HepG2 (cell line): ENCODE results near the gene IGF2. TPM values are rescaled to one million over a fixed set of nuclear protein-coding genes. Genes with fewer than 3 reads are reported as not detected.

ENCODE experiments used
- CCDC6 ChIP-seq: sonication (generic); formaldehyde crosslinking; IDR thresholded peaks from 2 replicates; pipeline ENCODE4 v1.8.1; 2022; ENCODE audit warnings: mild to moderate bottlenecking, missing genetic modification reagents, moderate library complexity
- CEBPZ ChIP-seq: IDR thresholded peaks from 2 replicates; pipeline ENCODE4 v1.6.1; 2012; ENCODE audit warnings: low read length, improper control_type of control experiment
- CSRNP1 ChIP-seq: sonication (generic); formaldehyde crosslinking; IDR thresholded peaks from 2 replicates; pipeline ENCODE4 v1.8.1; 2023; ENCODE audit warnings: mild to moderate bottlenecking, missing genetic modification reagents
- CSRNP2 ChIP-seq: sonication (generic); formaldehyde crosslinking; conservative IDR thresholded peaks from 2 replicates; pipeline ENCODE4 v1.8.0; 2022; ENCODE audit warnings: low read depth, missing genetic modification reagents
- GTF2F1 ChIP-seq: fragments of 150-350 bp; IDR thresholded peaks from 2 replicates; pipeline ENCODE4 v1.6.1; 2014; ENCODE audit warnings: low read length
- JUND ChIP-seq: sonication (generic); formaldehyde crosslinking; IDR thresholded peaks from 2 replicates; pipeline ENCODE4 v1.8.0; 2022; ENCODE audit warnings: mild to moderate bottlenecking, missing genetic modification reagents
- MAZ ChIP-seq, 2 experiments: sonication (generic) in 1 of 2; formaldehyde crosslinking in 1 of 2; IDR thresholded peaks; 2 replicates each; pipeline versions ENCODE4 v1.5.0 to v1.6.1; 2012 to 2020; ENCODE audit warnings: low read depth in 2 of 2, mild to moderate bottlenecking in 2 of 2, borderline replicate concordance in 1 of 2, improper control_type of control experiment in 1 of 2, low read length in 1 of 2, missing genetic modification reagents in 1 of 2, moderate library complexity in 1 of 2
- MTERF4 ChIP-seq: sonication (generic); formaldehyde crosslinking; IDR thresholded peaks from 2 replicates; pipeline ENCODE4 v1.8.0; 2023; ENCODE audit warnings: mild to moderate bottlenecking, missing genetic modification reagents
- PAF1 ChIP-seq: IDR thresholded peaks from 2 replicates; pipeline ENCODE4 v1.6.1; 2016; ENCODE audit warnings: missing genetic modification reagents, missing compliant biosample characterization
- ZC3H13 ChIP-seq: sonication (generic); formaldehyde crosslinking; IDR thresholded peaks from 2 replicates; pipeline ENCODE4 v1.8.1; 2023; ENCODE audit warnings: mild to moderate bottlenecking, missing genetic modification reagents, moderate library complexity
- ZFP37 ChIP-seq: sonication (generic); formaldehyde crosslinking; IDR thresholded peaks from 2 replicates; pipeline ENCODE4 v1.4.0; 2020; ENCODE audit warnings: missing genetic modification reagents, borderline replicate concordance
- ZFP82 ChIP-seq: sonication (generic); formaldehyde crosslinking; IDR thresholded peaks from 2 replicates; pipeline ENCODE4 v1.5.1; 2020; ENCODE audit warnings: mild to moderate bottlenecking, missing genetic modification reagents, borderline replicate concordance
- ZNF20 ChIP-seq: sonication (generic); formaldehyde crosslinking; IDR thresholded peaks from 2 replicates; pipeline ENCODE4 v1.4.0; 2020; ENCODE audit warnings: mild to moderate bottlenecking, moderate library complexity, missing genetic modification reagents
- ZNF263 ChIP-seq: sonication (generic); formaldehyde crosslinking; IDR thresholded peaks from 2 replicates; pipeline ENCODE4 v1.4.0; 2020; ENCODE audit warnings: missing genetic modification reagents
- ZNF326 ChIP-seq: sonication (generic); formaldehyde crosslinking; IDR thresholded peaks from 2 replicates; pipeline ENCODE4 v1.4.0; 2020; ENCODE audit warnings: missing genetic modification reagents, borderline replicate concordance
- ZNF432 ChIP-seq: sonication (generic); formaldehyde crosslinking; IDR thresholded peaks from 2 replicates; pipeline ENCODE4 v1.5.0; 2020; ENCODE audit warnings: missing genetic modification reagents, mild to moderate bottlenecking, borderline replicate concordance
- ZNF512 ChIP-seq: sonication (generic); formaldehyde crosslinking; IDR thresholded peaks from 2 replicates; pipeline ENCODE4 v1.4.0; 2020; ENCODE audit warnings: mild to moderate bottlenecking, missing genetic modification reagents
- ZNF543 ChIP-seq: sonication (generic); formaldehyde crosslinking; IDR thresholded peaks from 2 replicates; pipeline ENCODE4 v1.4.0; 2020; ENCODE audit warnings: mild to moderate bottlenecking, missing genetic modification reagents
- polyA plus RNA-seq, 8 experiments: library from polyadenylated mRNA; depleted of rRNA in 3 of 8; stranded (reverse) in 7 of 8; unstranded in 1 of 8; fragments of >200 nt; fragmentation: Illumina TruSeq in 4 of 8; extraction: Trizol in 4 of 8; gene quantifications; 2 replicates each; pipeline versions ENCODE4 v1.2.1 to v1.2.3, GENCODE V29; 2011 to 2016; ENCODE audit warnings: low read depth in 4 of 8, missing spikeins in 1 of 8, mixed read lengths in 1 of 8; ENCODE audit not compliant: insufficient read depth in 1 of 8
- total RNA-seq, 5 experiments: library from RNA; depleted of rRNA; stranded (reverse); fragments of >200 nt; fragmentation: Illumina TruSeq; extraction: Trizol; gene quantifications; 2 replicates each; pipeline ENCODE4 v1.2.3, GENCODE V29; 2016; ENCODE audit warnings: low read depth in 1 of 5

Gene IGF2
- total and polyA plus RNA-seq, 2 of the 13 experiments (the other 11 are each of a cell fraction or from before 2014, with no cell fraction given), result 79.1 to 254 TPM

GRCh38 chr11:2131371-2132236, 7.6 kb downstream of the IGF2 start (continued):
- TF ChIP-seq ZNF512 (CRISPR knock-in tag) (peak; percentile 76; the same call in 1 of the 2 replicates), ZFP82 (CRISPR knock-in tag) (peak; percentile 49; the same call in 1 of the 2 replicates), CSRNP2 (CRISPR knock-in tag) (peak; percentile 4; the same call in 1 of the 2 replicates), ZNF326 (CRISPR knock-in tag) (no peak), PAF1 (CRISPR knock-in tag) (peak; percentile 93), CSRNP1 (CRISPR knock-in tag) (no peak), GTF2F1 (no peak), ZNF20 (CRISPR knock-in tag) (no peak), MTERF4 (CRISPR knock-in tag) (peak; percentile 85; the same call in 1 of the 2 replicates), MAZ (IDR thresholded peaks at IDR 0.05; ENCODE audit: borderline replicate concordance, low read depth, low read length) (no peak), MAZ (CRISPR knock-in tag; IDR thresholded peaks at IDR 0.05; ENCODE audit: low read depth) (peak; percentile 50), ZNF543 (no peak), ZFP37 (0 out of 2 replicates have a peak, but pooled peaks have one; percentile 49), CCDC6 (CRISPR knock-in tag) (no peak; the same call in 1 of the 2 replicates), JUND (CRISPR knock-in tag) (peak; percentile 38; the same call in 1 of the 2 replicates), ZNF263 (no peak), ZC3H13 (CRISPR knock-in tag) (peak; percentile 99), ZNF432 (CRISPR knock-in tag) (no peak), CEBPZ (no peak)
